ENCODE data around the gene LRRK1.
A peak's percentile ranks its signal among the peaks of the same experiment; 100 is the strongest.

Gene LRRK1

DNA sequence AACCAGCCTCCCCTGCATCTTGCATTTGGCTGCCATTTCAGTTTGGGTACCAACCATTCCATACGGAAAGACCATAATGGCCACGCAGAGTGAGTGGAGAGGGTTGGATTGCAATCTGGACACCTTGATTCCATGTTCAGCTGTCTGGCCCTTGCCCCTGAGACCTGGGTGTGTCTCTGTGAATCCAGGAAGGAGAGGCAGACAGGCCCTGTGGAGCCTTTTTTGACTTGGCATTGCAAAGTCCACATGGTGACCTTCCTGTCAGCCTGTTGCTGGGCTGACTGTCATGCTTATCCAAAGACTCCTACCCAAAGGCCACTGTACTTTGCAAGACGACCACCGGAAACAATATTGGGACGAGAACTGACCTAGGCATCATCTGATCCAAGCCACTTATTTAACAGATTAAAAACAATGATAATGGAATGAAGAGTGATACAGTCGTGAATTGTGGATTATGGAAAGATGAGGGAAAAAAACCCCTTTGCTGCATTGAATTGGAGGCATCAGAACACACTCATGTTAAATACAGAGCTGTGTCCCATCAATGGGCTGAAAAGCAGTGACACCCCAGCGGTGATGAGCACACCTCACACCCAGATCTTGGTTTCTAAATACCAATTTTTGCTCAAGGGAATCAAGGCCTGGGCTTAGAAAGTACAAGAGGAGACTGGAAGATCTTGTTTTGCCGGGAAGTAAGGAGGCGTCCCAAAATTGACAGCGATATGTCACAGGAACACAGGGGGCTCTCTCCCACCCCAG, 86.0 kb downstream of the LRRK1 start:
- ATAC-seq = no peak
- no peak for DNase-seq

- peak; percentile 69 for ATAC-seq
- DNase-seq = peak; percentile 79
These were observed 88.0 kb downstream of the LRRK1 start for GRCh38 chr15:101006931-101007691.

- peak; percentile 93 for DNase-seq
- ATAC-seq = peak; percentile 88
These were observed 89.3 kb downstream of the LRRK1 start for GRCh38 chr15:101008158-101009139.

- DNase-seq (no peak), ATAC-seq (no peak)
These were observed 90.0 kb downstream of the LRRK1 start for GRCh38 chr15:101009176-101009575.

- ATAC-seq = no peak
- no peak for DNase-seq
These were observed 91.6 kb downstream of the LRRK1 start for GRCh38 chr15:101010781-101011180.

DNA sequence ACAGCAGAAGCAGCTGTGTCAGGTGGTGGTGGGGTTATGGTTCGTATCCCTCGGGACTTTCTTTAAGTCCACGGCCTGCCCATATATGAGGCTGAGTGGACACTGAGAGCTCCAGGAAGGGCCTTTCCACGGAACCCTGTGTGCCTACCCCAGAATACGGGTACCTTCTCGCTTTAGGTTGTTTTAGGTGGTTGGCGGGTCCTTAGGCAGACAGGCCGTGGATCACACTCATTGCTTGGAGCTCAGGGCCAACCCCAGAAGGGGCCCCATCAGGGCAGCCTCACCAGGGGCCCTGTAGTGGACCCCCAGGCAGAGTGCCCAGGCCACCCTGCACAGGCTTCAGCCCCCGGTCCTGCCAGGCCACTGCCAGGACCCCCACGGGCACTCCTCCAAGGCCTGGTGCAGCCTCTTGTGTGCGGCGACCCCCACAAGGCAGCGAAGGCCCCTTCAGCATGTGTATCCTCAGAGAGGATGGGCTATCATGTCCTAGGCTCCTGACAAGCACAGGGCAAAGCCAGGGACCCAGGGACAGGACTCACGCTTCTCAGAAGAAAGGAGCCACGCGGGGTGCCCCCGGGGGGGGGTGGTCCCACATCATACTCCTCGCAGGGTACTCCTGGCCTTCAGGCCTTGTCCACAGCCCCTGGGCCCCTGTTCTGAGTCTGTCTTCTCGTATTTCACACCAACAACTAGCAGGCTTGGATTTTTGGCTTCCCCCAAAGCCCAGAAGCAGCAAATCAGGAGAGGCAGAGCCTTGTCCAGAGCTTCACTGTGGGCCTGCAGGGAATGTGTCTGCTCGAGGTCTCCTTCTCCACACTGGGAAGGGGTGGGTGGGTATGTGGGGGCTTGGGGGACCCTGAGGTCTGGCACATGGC, 93.4 kb downstream of the LRRK1 start:
- no peak for DNase-seq

DNA sequence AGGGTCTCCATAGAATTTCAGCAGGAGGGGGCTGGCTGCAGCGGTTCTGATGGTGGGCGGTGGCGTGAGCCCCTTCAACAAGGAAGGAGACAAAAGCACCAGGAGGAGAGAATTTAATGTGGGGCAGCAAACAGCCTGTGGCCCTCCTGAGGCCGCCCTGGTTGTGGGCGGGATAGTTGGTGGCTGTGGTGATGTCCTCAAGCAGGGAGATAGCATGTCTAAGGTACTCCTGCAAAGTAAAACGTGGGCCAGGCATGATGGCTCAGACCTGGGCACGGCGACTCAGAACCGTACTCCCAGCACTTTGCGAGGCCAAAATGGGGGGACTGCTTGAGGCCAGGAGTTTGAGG, 94.0 kb downstream of the LRRK1 start:
- no peak for ATAC-seq
- no peak for DNase-seq

More for the DNA sequence above, 93.4 kb downstream of the LRRK1 start:
- no peak for ATAC-seq

GRCh38 chr15:101013769-101014675, 94.9 kb downstream of the LRRK1 start:
- no peak for ATAC-seq
- no peak for DNase-seq

DNA sequence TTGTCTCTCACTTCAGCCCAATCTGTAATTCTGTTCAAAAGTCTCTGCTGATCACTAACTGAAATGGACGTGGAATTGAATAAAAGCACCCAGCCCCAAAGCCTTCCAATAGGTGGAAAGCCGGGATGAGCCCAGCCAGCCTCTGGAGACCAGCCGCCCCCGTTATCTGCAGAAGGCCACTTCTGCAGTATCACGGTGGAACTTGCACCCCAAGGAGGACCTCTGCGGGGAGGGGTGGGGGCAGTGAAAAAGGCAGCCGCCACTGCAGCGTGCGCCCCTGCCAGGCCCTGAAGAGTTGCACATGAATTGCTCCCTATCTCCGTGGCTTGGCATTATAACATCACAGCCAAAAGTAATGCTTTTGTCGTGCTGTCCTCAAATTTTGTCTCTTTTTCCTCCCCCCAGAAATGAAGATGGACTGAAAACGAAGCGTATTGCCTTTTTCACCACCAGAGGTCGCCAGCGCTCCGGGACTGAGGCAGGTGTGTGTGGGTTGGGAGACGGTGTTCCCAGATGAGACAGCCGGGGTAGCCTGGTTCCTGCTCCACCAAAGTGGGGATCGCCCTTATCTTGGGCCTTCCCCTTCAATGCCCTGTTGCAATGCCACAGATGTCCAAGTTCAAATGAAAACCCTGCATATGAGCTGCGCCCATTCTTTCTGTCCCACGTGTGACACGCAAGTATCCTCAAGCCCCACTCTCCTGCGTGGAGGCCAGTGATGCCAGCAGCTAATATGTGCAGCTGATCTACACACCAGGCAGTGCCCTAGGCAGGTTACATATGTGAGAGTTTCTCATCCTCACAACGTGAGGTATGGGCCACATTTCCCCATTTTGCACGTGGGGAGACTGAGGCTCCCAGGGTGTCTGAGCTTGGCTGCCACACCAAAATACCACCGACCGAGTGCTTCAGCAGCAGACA, 96.0 kb downstream of the LRRK1 start:
- peak; percentile 79 for DNase-seq
- peak; percentile 61 for ATAC-seq

DNA sequence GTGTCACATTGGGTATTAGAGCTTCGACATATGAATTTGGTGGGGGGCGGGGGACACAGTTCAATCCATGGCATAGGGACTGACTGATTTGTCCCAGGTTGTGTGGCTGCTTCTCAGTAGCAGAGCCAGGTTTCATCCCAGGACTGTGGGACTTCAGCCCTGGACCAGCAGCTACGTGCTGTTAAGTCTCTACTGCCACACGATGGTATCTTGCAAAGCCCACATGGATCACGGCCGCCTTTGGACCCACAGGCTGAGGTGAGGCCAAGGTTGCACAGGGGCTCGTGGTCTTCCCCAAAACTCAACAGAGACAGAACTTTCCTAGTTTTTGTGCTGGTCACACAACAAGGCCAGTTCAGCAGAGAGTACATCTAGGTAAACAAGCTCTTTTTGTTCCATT, 97.4 kb downstream of the LRRK1 start:
- no peak for DNase-seq
- no peak for ATAC-seq

DNA sequence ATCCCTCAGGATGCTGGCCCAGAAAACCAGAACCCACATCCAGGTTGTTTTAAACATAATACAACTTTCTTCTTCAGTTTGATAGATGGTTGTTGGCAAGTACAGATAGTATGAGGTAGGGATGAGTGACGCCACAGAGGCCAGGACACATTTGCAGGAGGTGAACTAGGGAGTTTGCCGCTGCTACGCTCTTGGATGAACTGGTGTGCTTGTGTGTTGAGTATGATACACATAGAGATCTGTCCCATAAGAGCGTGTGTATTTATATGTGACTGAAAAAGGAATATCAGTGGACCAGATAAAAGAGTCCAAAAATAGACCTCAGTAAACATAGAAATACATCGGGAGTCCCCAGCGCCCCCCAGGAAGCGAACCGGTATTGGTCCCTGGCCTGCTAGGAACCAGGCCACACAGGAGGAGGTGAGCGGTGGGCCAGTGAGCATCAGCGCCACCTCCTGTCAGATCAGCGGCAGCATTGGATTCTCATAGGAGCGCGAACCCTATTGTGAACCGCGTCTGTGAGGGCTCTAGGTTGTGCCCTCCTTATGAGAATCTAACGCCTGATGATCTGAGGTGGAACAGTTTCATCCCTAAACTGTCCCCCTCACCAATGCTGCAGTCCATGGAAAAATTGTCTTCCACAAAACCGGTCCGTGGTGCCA, 98.1 kb downstream of the LRRK1 start:
- DNase-seq = no peak
- no peak for ATAC-seq

GRCh38 chr15:101018016-101018415, 98.9 kb downstream of the LRRK1 start:
- DNase-seq (no peak), ATAC-seq (no peak)

DNA sequence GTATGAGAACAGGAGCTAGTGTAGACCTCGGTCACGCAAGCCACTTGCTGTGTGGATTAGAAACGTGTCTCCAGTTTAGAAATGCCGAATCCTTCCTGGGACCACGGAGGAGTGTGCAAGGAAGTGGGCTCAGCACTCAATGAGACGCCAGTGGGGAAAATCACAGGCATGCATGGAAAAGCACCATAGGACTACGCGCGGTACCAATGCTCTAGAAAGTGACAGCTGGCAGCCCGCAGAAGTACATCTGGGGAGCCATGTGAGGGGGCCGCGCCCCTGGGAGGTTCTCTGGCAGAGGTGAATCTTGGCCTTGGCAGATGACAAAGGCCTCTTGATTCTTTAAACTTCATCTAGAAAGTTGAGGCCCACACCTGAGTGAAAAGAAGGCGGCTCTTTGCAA, 99.3 kb downstream of the LRRK1 start:
- DNase-seq (no peak), ATAC-seq (no peak)

- no peak for ATAC-seq
- no peak for DNase-seq
These were observed 100.3 kb downstream of the LRRK1 start for GRCh38 chr15:101019366-101019896.

- DNase-seq = no peak
- ATAC-seq = no peak
These were observed 101.3 kb downstream of the LRRK1 start for GRCh38 chr15:101020451-101020850.

- ATAC-seq = no peak
- no peak for DNase-seq
These were observed 101.8 kb downstream of the LRRK1 start for GRCh38 chr15:101020945-101021344.

- DNase-seq = no peak
- no peak for ATAC-seq
These were observed 103.1 kb downstream of the LRRK1 start for GRCh38 chr15:101022306-101022705.

- ATAC-seq (no peak), DNase-seq (no peak)
These were observed 103.7 kb downstream of the LRRK1 start for GRCh38 chr15:101022876-101023275.

Data from stimulated activated naive CD8-positive, alpha-beta T cell treated with anti-CD3 and anti-CD28 coated beads, Interleukin-15, Interleukin-2, amounts not matched to agents 100 U/mL and 50 U/mL, for 24 hours (primary cell).